ENCODE data around the gene CHCHD6.

GRCh38 chr3:126989316-126990023 lies 285.4 kb downstream of the CHCHD6 start:
- no peak for TF ChIP-seq CTCF (IDR thresholded peaks at IDR 0.05)
- TF ChIP-seq POLR2A (IDR thresholded peaks at IDR 0.05): no peak
- no peak for TF ChIP-seq EP300 (IDR thresholded peaks at IDR 0.05)
